Adrenal gland (tissue), 5 donors: Measurements from ENCODE around the gene POLE2.

Source experiments
- POLR2A ChIP-seq, 2 donors: fragments of 450-650 bp; IDR thresholded peaks; one replicate each; pipeline ENCODE4 v1.6.1; 2017; ENCODE audit warnings: antibody characterized with exemption in 2 of 2, mild to moderate bottlenecking in 2 of 2, moderate library complexity in 1 of 2
- TF ChIP-seq, protein P1 (sequence below), 6 experiments: fragments of 450-650 bp in 4 of 6; fragments of 200-600 bp in 2 of 6; sonication (generic) in 1 of 6; IDR thresholded peaks; 1 replicate in 5 of 6; 2 replicates in 1 of 6; pipeline versions ENCODE4 v1.5.1 to v1.8.0; 2016 to 2021; ENCODE audit warnings: antibody characterized with exemption in 6 of 6, mild to moderate bottlenecking in 2 of 6, moderate library complexity in 1 of 6
- donor health status: DM: no; HTN: no; CAD: no.

GRCh38 chr14:49636866-49637265 is 51.1 kb downstream of the POLE2 start:
- TF ChIP-seq, protein P1, sequence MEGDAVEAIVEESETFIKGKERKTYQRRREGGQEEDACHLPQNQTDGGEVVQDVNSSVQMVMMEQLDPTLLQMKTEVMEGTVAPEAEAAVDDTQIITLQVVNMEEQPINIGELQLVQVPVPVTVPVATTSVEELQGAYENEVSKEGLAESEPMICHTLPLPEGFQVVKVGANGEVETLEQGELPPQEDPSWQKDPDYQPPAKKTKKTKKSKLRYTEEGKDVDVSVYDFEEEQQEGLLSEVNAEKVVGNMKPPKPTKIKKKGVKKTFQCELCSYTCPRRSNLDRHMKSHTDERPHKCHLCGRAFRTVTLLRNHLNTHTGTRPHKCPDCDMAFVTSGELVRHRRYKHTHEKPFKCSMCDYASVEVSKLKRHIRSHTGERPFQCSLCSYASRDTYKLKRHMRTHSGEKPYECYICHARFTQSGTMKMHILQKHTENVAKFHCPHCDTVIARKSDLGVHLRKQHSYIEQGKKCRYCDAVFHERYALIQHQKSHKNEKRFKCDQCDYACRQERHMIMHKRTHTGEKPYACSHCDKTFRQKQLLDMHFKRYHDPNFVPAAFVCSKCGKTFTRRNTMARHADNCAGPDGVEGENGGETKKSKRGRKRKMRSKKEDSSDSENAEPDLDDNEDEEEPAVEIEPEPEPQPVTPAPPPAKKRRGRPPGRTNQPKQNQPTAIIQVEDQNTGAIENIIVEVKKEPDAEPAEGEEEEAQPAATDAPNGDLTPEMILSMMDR (IDR thresholded peaks at IDR 0.05) = no peak
- TF ChIP-seq POLR2A (IDR thresholded peaks at IDR 0.05) = no peak
